VCaP (cell line): ENCODE results near the gene COPS8.

Experiments
- H3K27ac ChIP-seq: fragments of 450-650 bp; 2 replicates; pipeline ENCODE4 v1.5.1; 2017
- CTCF ChIP-seq: fragments of 450-650 bp; conservative IDR thresholded peaks from 2 replicates; pipeline ENCODE4 v1.5.1; 2017; ENCODE audit warnings: mild to moderate bottlenecking, moderate library complexity

Gene COPS8

GRCh38 chr2:237137626-237138323, 52.1 kb downstream of the COPS8 start:
- peak overlapping the region; percentile 58 for H3K27ac ChIP-seq
- TF ChIP-seq CTCF = no peak

GRCh38 chr2:237139123-237139675, 53.5 kb downstream of the COPS8 start:
- no peak for TF ChIP-seq CTCF
- no peak overlapping the region for H3K27ac ChIP-seq

DNA sequence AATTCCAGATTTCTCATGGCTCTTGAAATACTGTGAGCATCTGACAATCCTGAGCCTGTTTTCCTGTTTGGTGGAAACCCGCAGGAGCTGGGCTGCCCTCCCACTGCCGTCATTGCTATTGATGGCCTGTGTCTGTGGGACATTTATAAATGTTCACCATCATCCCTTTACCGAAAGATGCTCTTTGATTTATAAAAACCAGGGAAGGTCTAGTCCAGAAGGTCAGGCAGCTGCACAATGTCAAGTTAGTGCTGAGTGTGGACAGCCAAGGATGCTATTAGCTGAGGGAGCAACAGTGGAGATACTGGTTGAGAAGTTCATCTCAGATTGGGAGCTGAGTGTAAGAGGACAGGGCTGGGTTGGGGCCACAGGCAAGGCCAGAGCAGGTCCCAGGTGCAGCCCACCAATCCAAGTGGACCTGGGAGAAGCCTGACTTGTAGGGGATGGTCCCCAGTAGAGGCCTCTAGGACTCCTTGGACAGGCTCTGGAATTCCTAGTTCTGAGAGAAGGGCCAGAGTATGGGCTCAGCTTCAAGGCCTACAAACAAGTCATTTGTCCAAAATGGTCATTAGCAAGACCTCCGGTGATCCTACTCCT, 55.1 kb downstream of the COPS8 start:
- TF ChIP-seq CTCF = no peak
- H3K27ac ChIP-seq = no peak overlapping the region

GRCh38 chr2:237141571-237142051, 55.9 kb downstream of the COPS8 start:
- TF ChIP-seq CTCF = no peak
- H3K27ac ChIP-seq = no peak overlapping the region

GRCh38 chr2:237143118-237143517, 57.4 kb downstream of the COPS8 start:
- no peak for TF ChIP-seq CTCF
- H3K27ac ChIP-seq = no peak overlapping the region

GRCh38 chr2:237143676-237144440, 58.2 kb downstream of the COPS8 start:
- TF ChIP-seq CTCF = no peak
- no peak overlapping the region for H3K27ac ChIP-seq

DNA sequence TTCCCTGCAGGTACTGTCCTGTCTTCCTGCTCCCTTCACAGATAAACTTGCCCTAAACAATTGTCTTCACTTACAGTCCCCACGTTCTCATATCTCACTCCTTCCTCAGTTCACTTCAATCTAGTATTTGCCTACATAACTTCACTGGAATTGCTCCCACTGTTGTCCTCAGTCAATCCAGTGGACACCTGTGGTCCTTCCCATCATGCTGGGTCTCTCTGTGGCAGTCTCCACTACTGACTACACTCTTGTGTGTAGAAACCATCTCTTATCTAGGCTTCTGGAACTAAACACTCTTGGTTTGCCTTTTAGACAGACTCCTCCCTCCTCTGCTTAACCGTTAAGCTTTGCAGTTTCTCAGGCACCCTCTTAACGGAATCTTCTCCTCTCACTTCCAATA, 58.8 kb downstream of the COPS8 start:
- no peak overlapping the region for H3K27ac ChIP-seq
- no peak for TF ChIP-seq CTCF
